K562 (cell line): ENCODE measurements around the gene ACTR3. TPM values are rescaled to one million over a fixed set of nuclear protein-coding genes. Genes with fewer than 3 reads are reported as not detected.

ENCODE experiments used
- ATAC-seq: fragments of 200-7000 bp; cut with Tn5 transposase; 3 replicates; pipeline ENCODE4 v1.9.1; 2020; ENCODE audit warnings: moderate library complexity
- BruUV-seq: library from RNA; stranded (reverse); fragments of 400-500 nt; replicated peaks from 2 replicates; lab custom pipeline; 2021; lab: Mats Ljungman, UMichigan
- CTCF ChIA-PET: fragments of 300-600 bp; formaldehyde crosslinking; extraction: SDS; loops from one replicate; lab custom pipeline; 2021; ENCODE audit warnings: low intra/inter-chr PET ratio; lab: Yijun Ruan, JAX
- POLR2A ChIA-PET: fragments of 300-600, 350-650 bp; sonication (Branson Sonifier 250); formaldehyde crosslinking; extraction: SDS; loops from one replicate; lab custom pipeline; 2021; ENCODE audit warnings: antibody characterized with exemption, inconsistent platforms; lab: Yijun Ruan, JAX
- DNase-seq, 4 experiments: peaks; one replicate each; pipeline versions ENCODE4 v3.0.0 to v3.0.0-alpha.2; 2011 to 2018; ENCODE audit warnings: low spot score in 3 of 4, mixed read lengths in 3 of 4; ENCODE audit errors: extremely low read depth in 1 of 4
- FAIRE-seq: peaks from 2 replicates; lab custom pipeline; 2011; peaks lifted over from hg19 to GRCh38; lab: Jason Lieb, UNC
- H2AFZ ChIP-seq: 2 replicates; pipeline ENCODE4 v1.6.0; 2011; ENCODE audit warnings: low read depth, low read length, control low read depth, inconsistent platforms
- H3K27ac ChIP-seq: fragments of 200-600 bp; 3 replicates; pipeline ENCODE4 v1.8.0; 2011; ENCODE audit warnings: low read depth, mild to moderate bottlenecking, control low read depth, inconsistent platforms, low read length, moderate library complexity, mixed read lengths; ENCODE audit errors: extremely low read depth
- H3K27me3 ChIP-seq, 2 experiments: fragments of 300-600 bp in 1 of 2; 2 replicates in 1 of 2; 3 replicates in 1 of 2; pipeline versions ENCODE4 v1.6.0 to v1.8.0; 2011; ENCODE audit warnings: inconsistent platforms in 2 of 2, low read length in 2 of 2, mild to moderate bottlenecking in 1 of 2, mixed read lengths in 1 of 2, moderate library complexity in 1 of 2; ENCODE audit not compliant: control insufficient read depth in 2 of 2, insufficient read depth in 2 of 2
- H3K36me3 ChIP-seq: fragments of 300-600 bp; 3 replicates; pipeline ENCODE4 v1.8.0; 2011; ENCODE audit warnings: mild to moderate bottlenecking, low read length, inconsistent platforms; ENCODE audit not compliant: control insufficient read depth, insufficient read depth
- H3K4me1 ChIP-seq, 2 experiments: fragments of 200-600 bp in 1 of 2; replicated peaks in 1 of 2; 2 replicates in 1 of 2; 3 replicates in 1 of 2; pipeline versions ENCODE4 v1.5.1 to v1.8.0; 2011; ENCODE audit warnings: inconsistent platforms in 2 of 2, low read length in 2 of 2, mild to moderate bottlenecking in 1 of 2, mixed read lengths in 1 of 2, moderate library complexity in 1 of 2; ENCODE audit not compliant: control insufficient read depth in 2 of 2, insufficient read depth in 2 of 2
- H3K4me2 ChIP-seq: 2 replicates; pipeline ENCODE4 v1.6.1; 2011; ENCODE audit warnings: low read length, control low read depth, inconsistent platforms, mixed read lengths; ENCODE audit not compliant: insufficient read depth
- H3K4me3 ChIP-seq: fragments of 200-600 bp; sonication (generic), shearing (Covaris generic); 2 replicates; pipeline ENCODE4 v1.5.1; 2016; ENCODE audit warnings: control low read depth, inconsistent platforms
- H3K79me2 ChIP-seq: fragments of 200-600 bp; 3 replicates; pipeline ENCODE4 v1.8.0; 2011; ENCODE audit warnings: low read length, inconsistent platforms; ENCODE audit not compliant: control insufficient read depth, insufficient read depth
- H3K9ac ChIP-seq, 2 experiments: 2 replicates each; pipeline versions ENCODE4 v1.6.0 to v1.6.1; 2011; ENCODE audit warnings: low read depth in 2 of 2, low read length in 2 of 2, control low read depth in 1 of 2, inconsistent platforms in 1 of 2, mild to moderate bottlenecking in 1 of 2, mixed read lengths in 1 of 2; ENCODE audit not compliant: insufficient read depth in 1 of 2
- H3K9me1 ChIP-seq: one replicate; pipeline ENCODE4 v1.6.0; 2011; ENCODE audit warnings: inconsistent platforms, mild to moderate bottlenecking, low read length, moderate library complexity; ENCODE audit not compliant: control insufficient read depth, insufficient read depth
- H3K9me3 ChIP-seq: replicated peaks from 2 replicates; pipeline ENCODE4 v1.5.1; 2011; ENCODE audit warnings: low read depth, low read length, inconsistent platforms; ENCODE audit not compliant: control insufficient read depth, insufficient read depth
- H4K20me1 ChIP-seq: replicated peaks from 2 replicates; pipeline ENCODE4 v1.6.1; 2011; ENCODE audit warnings: low read length, inconsistent platforms, mixed read lengths; ENCODE audit not compliant: control insufficient read depth, insufficient read depth
- NFIX ChIP-seq: fragments of 250-450 bp; sonication (Bioruptor Pico); IDR thresholded peaks from 2 replicates; pipeline ENCODE4 v1.4.0; 2020; ENCODE audit warnings: low read depth, mild to moderate bottlenecking, moderate library complexity
- ZNF277 ChIP-seq: fragments of 250-450 bp; sonication (Bioruptor Pico); IDR thresholded peaks from 2 replicates; pipeline ENCODE4 v1.8.0; 2022; ENCODE audit warnings: inconsistent platforms, mild to moderate bottlenecking, moderate library complexity, borderline replicate concordance
- ZNF644 ChIP-seq: fragments of 200-800 bp; sonication (Bioruptor generic); IDR thresholded peaks from 2 replicates; pipeline ENCODE4 v1.6.1; 2016; ENCODE audit warnings: low read depth, missing genetic modification characterization, missing compliant biosample characterization
- WGBS: fragments of 100-300 bp; shearing (Covaris generic); methylation state at CpG from one replicate; pipeline ENCODE4 v1.1.6; 2016; ENCODE audit warnings: low coverage, mixed read lengths; ENCODE audit not compliant: insufficient coverage; ENCODE audit errors: missing lambda C conversion rate; 5-methylcytosine and 5-hydroxymethylcytosine counted together
- in situ Hi-C: fragments of 300-500 bp; cut with MboI; formaldehyde crosslinking; loops from 4 replicates; pipeline ENCODE4 v1.15.0; 2018; ENCODE audit warnings: inconsistent platforms, mixed read lengths
- intact Hi-C: fragments of 100-400 bp; cut with micrococcal nuclease; formaldehyde crosslinking; loops from 2 replicates; pipeline ENCODE4 v1.14.2; 2022
- polyA plus RNA-seq, 8 experiments: library from polyadenylated mRNA; depleted of rRNA in 4 of 8; stranded (reverse) in 5 of 8; unstranded in 3 of 8; fragments of >200 nt; fragmentation: Nextera tagmentation in 2 of 8; fragmentation: Illumina TruSeq in 1 of 8; extraction: Ambion mirVana in 2 of 8; extraction: Trizol in 1 of 8; gene quantifications; 2 replicates each; pipeline versions ENCODE4 v1.2.1 to v1.2.3, GENCODE V29; 2011 to 2014; ENCODE audit warnings: inconsistent platforms in 1 of 8, missing spikeins in 1 of 8
- total RNA-seq, 7 experiments: library from RNA; depleted of rRNA in 6 of 7; stranded (reverse); fragments of >200 nt in 6 of 7; fragmentation: Illumina TruSeq in 2 of 7; extraction: Trizol in 2 of 7; gene quantifications; 2 replicates each; pipeline versions ENCODE4 v1.2.1 to v1.2.3, GENCODE V29; 2011 to 2021; ENCODE audit warnings: low replicate concordance in 1 of 7
- TF ChIP-seq, protein P1 (sequence below): fragments of 450-650 bp; IDR thresholded peaks from 2 replicates; pipeline ENCODE4 v1.7.0; 2016; ENCODE audit warnings: borderline replicate concordance

The ACTR3 gene
- total and polyA plus RNA-seq, 9 of the 15 experiments (the other 6 are each of a cell fraction or from before 2014, with no cell fraction given) = 49.0 to 354 (median 249) TPM

DNA sequence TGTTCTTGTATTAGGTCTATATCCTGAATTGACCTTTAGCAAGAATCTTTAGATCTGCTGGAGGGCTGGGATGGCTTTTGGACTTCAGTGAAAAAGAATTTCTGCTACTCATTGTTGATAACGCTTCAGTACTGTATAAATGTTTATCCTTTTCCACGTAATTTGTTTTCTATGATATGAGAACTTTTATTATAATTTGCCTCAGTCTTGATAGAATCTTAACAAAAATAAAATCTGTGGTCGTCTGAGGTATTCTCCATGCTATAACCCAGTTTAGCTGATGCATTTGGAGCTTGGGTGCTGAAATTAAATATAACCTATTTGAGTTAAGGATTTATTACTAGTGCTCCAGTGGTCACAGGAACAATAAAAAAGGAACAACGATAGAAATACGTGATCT is 71.1 kb downstream of the ACTR3 start:
- DNase-seq (no peak), ATAC-seq (no peak), FAIRE-seq (no peak)
- no peak overlapping the region for H3K9ac ChIP-seq
- ChIA-PET POLR2A (no interaction called here), CTCF (no interaction called here)
- intact Hi-C loops = no loop called here
- 87% methylated on average over 5 of the region's 5 CpGs for whole genome bisulfite sequencing
- no peaks in the 10 kb centered on the region for H3K9me3 ChIP-seq
- no peak overlapping the region for H3K4me3 ChIP-seq
- H3K27ac ChIP-seq = no peak overlapping the region
- no peak overlapping the region for H3K4me2 ChIP-seq
- H3K27me3 ChIP-seq = no peaks in the 10 kb centered on the region
- no peaks in the 10 kb centered on the region for H3K9me1 ChIP-seq
- no peak overlapping the region for H2AFZ ChIP-seq
- H3K36me3 ChIP-seq = peaks cover 33% of the 10 kb centered on the region; the same call in 2 of the 3 replicates
- no peaks in the 10 kb centered on the region for H4K20me1 ChIP-seq
- no peaks in the 10 kb centered on the region for H3K4me1 ChIP-seq
- BruUV-seq = no TSS peak
- H3K79me2 ChIP-seq = no peaks in the 10 kb centered on the region
- TF ChIP-seq NFIX (CRISPR knock-in tag) (0 out of 2 replicates have a peak, but pooled peaks have one; percentile 24), ZNF644 (no peak), ZNF277 (CRISPR knock-in tag) (peak; percentile 94)
- TF ChIP-seq, protein P1, sequence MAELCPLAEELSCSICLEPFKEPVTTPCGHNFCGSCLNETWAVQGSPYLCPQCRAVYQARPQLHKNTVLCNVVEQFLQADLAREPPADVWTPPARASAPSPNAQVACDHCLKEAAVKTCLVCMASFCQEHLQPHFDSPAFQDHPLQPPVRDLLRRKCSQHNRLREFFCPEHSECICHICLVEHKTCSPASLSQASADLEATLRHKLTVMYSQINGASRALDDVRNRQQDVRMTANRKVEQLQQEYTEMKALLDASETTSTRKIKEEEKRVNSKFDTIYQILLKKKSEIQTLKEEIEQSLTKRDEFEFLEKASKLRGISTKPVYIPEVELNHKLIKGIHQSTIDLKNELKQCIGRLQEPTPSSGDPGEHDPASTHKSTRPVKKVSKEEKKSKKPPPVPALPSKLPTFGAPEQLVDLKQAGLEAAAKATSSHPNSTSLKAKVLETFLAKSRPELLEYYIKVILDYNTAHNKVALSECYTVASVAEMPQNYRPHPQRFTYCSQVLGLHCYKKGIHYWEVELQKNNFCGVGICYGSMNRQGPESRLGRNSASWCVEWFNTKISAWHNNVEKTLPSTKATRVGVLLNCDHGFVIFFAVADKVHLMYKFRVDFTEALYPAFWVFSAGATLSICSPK = no peak
- in situ Hi-C loops = no loop called here
